Measurements from ENCODE around the gene SLC23A1. TPM values are rescaled to one million over a fixed set of nuclear protein-coding genes. Genes with fewer than 3 reads are reported as not detected.
"Not testable (repeated sequence)": the region's sequence is repeated elsewhere in the genome, so short reads cannot be mapped to it uniquely, and the experiment has no call there.

Gene SLC23A1
- total RNA-seq, 1 donor from 2014 or later = not detected

GRCh38 chr5:139379626-139380449, 3.3 kb downstream of the SLC23A1 start:
- intact Hi-C loops (cut with DNase I) = no loop called here
- DNase-seq (ENCODE audit: low spot score) = peak; percentile 53

- peak; percentile 71 for DNase-seq (ENCODE audit: low spot score)
- intact Hi-C loops (cut with DNase I) = no loop called here
Observed at GRCh38 chr5:139378941-139379361, 4.1 kb downstream of the SLC23A1 start.

- intact Hi-C loops (cut with DNase I) = no loop called here
- peak; percentile 66 for DNase-seq (ENCODE audit: low spot score)
Observed at GRCh38 chr5:139378101-139378825, 4.8 kb downstream of the SLC23A1 start.

- intact Hi-C loops (cut with DNase I) = no loop called here
- peak; percentile 59 for DNase-seq (ENCODE audit: low spot score)
Observed at GRCh38 chr5:139377226-139377625, 5.9 kb downstream of the SLC23A1 start.

GRCh38 chr5:139376364-139376763, 6.7 kb downstream of the SLC23A1 start:
- no peak for DNase-seq (ENCODE audit: low spot score)
- intact Hi-C loops (cut with DNase I) = no loop called here

- intact Hi-C loops (cut with DNase I) = no loop called here
- DNase-seq (ENCODE audit: low spot score) = no peak
Observed at GRCh38 chr5:139374909-139375308, 8.2 kb downstream of the SLC23A1 start.

- intact Hi-C loops (cut with DNase I) = no loop called here
- peak; percentile 75 for DNase-seq (ENCODE audit: low spot score)
Observed at GRCh38 chr5:139371482-139372435, 11.3 kb downstream of the SLC23A1 start.

- intact Hi-C loops (cut with DNase I) = no loop called here
- no peak for DNase-seq (ENCODE audit: low spot score)
Observed at GRCh38 chr5:139369181-139369580, 13.9 kb downstream of the SLC23A1 start.

GRCh38 chr5:139368613-139369012, 14.5 kb downstream of the SLC23A1 start:
- no peak for DNase-seq (ENCODE audit: low spot score)
- intact Hi-C loops (cut with DNase I) = no loop called here

GRCh38 chr5:139364466-139364865, 18.6 kb downstream of the SLC23A1 start:
- no peak for DNase-seq (ENCODE audit: low spot score)
- intact Hi-C loops (cut with DNase I) = no loop called here

- intact Hi-C loops (cut with DNase I) = no loop called here
- DNase-seq (ENCODE audit: low spot score) = no peak
Observed at GRCh38 chr5:139363937-139364336, 19.2 kb downstream of the SLC23A1 start.

GRCh38 chr5:139361835-139362429, 21.2 kb downstream of the SLC23A1 start:
- no peak for DNase-seq (ENCODE audit: low spot score)
- intact Hi-C loops (cut with DNase I) = no loop called here

- intact Hi-C loops (cut with DNase I) = no loop called here
- DNase-seq (ENCODE audit: low spot score) = no peak
Observed at GRCh38 chr5:139360384-139360783, 22.7 kb downstream of the SLC23A1 start.

- intact Hi-C loops (cut with DNase I) = no loop called here
Observed at GRCh38 chr5:139358064-139358463, 25.0 kb downstream of the SLC23A1 start.

GRCh38 chr5:139355900-139356299, 27.2 kb downstream of the SLC23A1 start:
- DNase-seq (ENCODE audit: low spot score); intact Hi-C loops (cut with DNase I): not testable (repeated sequence)

More at GRCh38 chr5:139358064-139358463, 25.0 kb downstream of the SLC23A1 start:
- DNase-seq (ENCODE audit: low spot score) = no peak

- intact Hi-C loops (cut with DNase I) = no loop called here
Observed at GRCh38 chr5:139354186-139354585, 28.9 kb downstream of the SLC23A1 start.

GRCh38 chr5:139347863-139348262, 35.2 kb downstream of the SLC23A1 start:
- intact Hi-C loops (cut with DNase I); DNase-seq (ENCODE audit: low spot score): not testable (repeated sequence)

More at GRCh38 chr5:139354186-139354585, 28.9 kb downstream of the SLC23A1 start:
- DNase-seq (ENCODE audit: low spot score) = no peak

- intact Hi-C loops (cut with DNase I); DNase-seq (ENCODE audit: low spot score): not testable (repeated sequence)
Observed at GRCh38 chr5:139345442-139345841, 37.7 kb downstream of the SLC23A1 start.

- intact Hi-C loops (cut with DNase I) = loop anchor here (5.0 kb wide), 1 partner anchor 48 kb away; no protein-coding TSS in a partner anchor
- DNase-seq (ENCODE audit: low spot score) = no peak
Observed at GRCh38 chr5:139344177-139344576, 38.9 kb downstream of the SLC23A1 start.
